Ishikawa (cell line): Measurements from ENCODE around the gene COL15A1.

Experiments used
- CEBPB ChIP-seq: IDR thresholded peaks from 2 replicates; pipeline ENCODE4 v1.6.1; 2012
- CREB1 ChIP-seq: IDR thresholded peaks from 2 replicates; pipeline ENCODE4 v1.6.1; 2012; ENCODE audit warnings: low read depth
- FOXM1 ChIP-seq: IDR thresholded peaks from 2 replicates; pipeline ENCODE4 v1.6.1; 2012; ENCODE audit warnings: low read depth, borderline replicate concordance
- MAX ChIP-seq: IDR thresholded peaks from 2 replicates; pipeline ENCODE4 v1.6.1; 2012
- NFIC ChIP-seq: IDR thresholded peaks from 2 replicates; pipeline ENCODE4 v1.6.1; 2012
- RAD21 ChIP-seq: IDR thresholded peaks from 2 replicates; pipeline ENCODE4 v1.6.1; 2012; ENCODE audit warnings: low read depth
- REST ChIP-seq: IDR thresholded peaks from 2 replicates; pipeline ENCODE4 v1.6.1; 2012; ENCODE audit warnings: low read depth, mild to moderate bottlenecking
- USF1 ChIP-seq: IDR thresholded peaks from 2 replicates; pipeline ENCODE4 v1.6.1; 2012
- YY1 ChIP-seq: IDR thresholded peaks from 2 replicates; pipeline ENCODE4 v1.6.1; 2012; ENCODE audit warnings: low read depth
- ZBTB7A ChIP-seq: IDR thresholded peaks from 2 replicates; pipeline ENCODE4 v1.6.1; 2012; ENCODE audit warnings: low read depth

GRCh38 chr9:99019510-99020331 is 76.0 kb downstream of the COL15A1 start:
- TF ChIP-seq MAX = no peak
- TF ChIP-seq RAD21 = no peak
- TF ChIP-seq CREB1 = no peak
- TF ChIP-seq REST = no peak
- TF ChIP-seq NFIC = no peak
- TF ChIP-seq ZBTB7A = no peak
- TF ChIP-seq FOXM1 = no peak
- no peak for TF ChIP-seq USF1
- TF ChIP-seq CEBPB = no peak
- TF ChIP-seq YY1 = no peak
